ENCODE results near the gene ABCC1.
"Not testable (repeated sequence)": the region's sequence is repeated elsewhere in the genome, so short reads cannot be mapped to it uniquely, and the experiment has no call there.

The ABCC1 gene

DNA sequence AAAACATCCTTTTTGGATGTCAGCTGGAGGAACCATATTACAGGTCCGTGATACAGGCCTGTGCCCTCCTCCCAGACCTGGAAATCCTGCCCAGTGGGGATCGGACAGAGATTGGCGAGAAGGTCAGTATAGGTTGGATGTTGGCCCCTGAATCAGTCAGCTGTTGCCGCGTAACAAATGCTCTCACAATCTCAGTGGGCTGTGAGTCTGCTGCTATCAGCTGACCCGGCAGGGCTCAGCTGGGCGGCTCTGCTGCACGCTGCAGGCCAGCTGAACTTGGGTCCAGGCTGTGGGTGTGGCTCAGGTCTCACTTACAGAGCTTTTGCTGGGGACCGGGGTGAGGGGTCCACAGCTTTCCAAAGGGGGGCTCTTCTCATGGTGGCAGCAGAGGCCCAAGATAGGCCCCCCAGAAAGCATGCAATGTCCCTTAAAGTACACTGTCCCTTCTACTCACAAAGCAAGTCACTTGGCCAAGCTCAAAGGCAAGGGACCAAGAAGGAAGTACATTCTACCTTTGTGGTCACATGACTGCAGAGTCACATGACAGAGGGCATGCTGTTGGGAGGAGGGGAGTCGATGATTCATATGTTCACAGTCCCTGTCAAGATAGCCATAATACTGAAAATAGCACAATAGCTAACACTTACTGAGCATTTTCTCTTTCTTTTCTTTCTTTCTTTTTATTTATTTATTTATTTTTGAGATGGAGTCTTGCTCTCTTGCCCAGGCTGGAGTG lies 134.2 kb downstream of the ABCC1 start:
- DNase-seq (ENCODE audit: low spot score): no peak

DNA sequence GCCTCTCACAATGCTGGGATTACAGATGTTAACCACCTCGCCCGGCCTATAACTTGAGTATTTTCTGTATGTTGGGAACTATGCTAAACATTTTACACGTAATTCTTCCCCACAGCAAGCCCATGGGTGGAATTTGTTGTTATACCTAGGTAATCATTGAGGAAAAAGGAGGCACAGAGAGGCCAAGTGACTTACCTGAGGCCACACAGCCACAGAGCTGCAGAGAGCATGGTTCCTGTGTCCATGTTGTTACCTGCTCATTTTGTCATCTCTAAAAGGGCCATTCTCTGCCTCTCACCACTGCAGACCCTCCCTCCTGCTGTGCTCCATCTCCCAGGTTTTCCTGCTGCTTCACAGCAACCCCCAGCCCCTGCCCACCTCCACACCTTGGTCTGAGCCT lies 135.5 kb downstream of the ABCC1 start:
- DNase-seq (ENCODE audit: low spot score): no peak

DNA sequence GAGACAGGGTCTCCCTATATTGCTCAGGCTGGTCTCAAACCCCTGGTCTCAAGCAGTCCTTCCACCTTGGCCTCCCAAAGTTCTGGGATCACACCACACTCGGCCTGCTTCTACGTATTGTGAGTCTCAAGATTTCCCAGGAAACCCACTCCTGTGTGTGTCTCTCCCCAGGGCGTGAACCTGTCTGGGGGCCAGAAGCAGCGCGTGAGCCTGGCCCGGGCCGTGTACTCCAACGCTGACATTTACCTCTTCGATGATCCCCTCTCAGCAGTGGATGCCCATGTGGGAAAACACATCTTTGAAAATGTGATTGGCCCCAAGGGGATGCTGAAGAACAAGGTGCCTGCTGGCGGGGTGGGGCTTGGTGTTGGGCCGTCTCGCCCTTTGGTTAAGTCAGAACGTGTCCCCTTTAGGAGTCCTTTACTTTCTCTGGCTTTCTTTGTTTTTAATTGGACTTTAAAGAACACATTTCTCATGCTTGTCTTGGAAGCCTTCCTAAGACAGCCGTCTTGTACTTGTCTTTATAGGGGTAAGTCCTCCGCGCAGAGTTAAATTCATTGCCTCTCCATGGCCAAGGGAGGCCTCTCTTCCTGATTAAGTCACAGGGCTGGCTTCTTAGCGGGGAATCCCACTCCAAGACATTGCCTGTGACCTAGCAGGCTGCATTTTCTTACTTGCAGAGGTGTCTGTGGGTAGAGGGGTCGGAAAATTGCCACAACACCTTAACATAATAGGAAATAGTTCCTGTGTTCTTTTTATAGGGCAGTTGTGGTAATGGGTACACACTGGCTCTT lies 137.4 kb downstream of the ABCC1 start:
- no peak for DNase-seq (ENCODE audit: low spot score)

DNA sequence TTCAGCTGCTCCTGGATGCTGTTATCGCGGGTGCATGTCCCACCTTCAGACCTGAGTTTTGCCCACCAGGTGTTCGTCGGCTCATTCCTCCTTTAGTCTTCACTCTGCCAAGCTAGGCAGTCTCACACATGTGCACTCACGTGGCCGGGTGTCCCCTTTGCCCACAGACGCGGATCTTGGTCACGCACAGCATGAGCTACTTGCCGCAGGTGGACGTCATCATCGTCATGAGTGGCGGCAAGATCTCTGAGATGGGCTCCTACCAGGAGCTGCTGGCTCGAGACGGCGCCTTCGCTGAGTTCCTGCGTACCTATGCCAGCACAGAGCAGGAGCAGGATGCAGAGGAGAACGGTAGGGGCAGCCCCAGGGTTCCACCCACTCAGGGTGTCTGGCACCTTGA lies 140.8 kb downstream of the ABCC1 start:
- no peak for DNase-seq (ENCODE audit: low spot score)

DNA sequence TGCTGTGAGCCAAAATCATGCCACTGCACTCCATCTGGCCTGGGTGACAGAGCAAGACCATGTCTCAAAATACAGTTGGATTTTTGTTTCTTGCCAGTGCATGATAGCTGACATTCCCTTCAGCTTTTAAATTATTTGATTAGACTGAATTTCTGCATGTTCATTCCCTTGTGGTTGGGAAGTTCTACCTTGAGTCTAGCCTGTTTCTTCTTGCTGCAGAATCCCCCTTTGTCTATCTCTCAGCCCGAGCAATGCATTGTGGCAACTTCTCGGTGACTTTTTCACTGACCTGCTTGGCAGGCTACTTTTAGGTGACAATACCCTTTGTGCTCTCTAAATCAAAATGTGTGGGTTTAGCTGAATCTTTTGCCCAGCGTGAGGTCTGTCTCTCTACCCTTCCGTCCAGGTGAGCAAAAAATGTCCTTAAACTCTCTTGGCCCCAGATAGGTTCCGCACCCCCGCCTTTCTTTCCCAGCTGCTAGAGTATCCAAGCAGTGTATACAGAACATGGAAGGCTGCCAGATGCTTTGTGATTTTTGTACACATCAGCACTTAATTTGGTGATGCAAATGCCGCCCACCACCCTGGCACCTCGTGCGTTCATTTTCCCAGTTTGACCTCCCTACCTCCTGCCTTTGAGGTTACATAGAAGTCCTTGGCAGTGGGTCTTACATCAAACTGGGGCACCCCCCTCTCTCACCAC lies 143.7 kb downstream of the ABCC1 start:
- no peak for DNase-seq (ENCODE audit: low spot score)

DNA sequence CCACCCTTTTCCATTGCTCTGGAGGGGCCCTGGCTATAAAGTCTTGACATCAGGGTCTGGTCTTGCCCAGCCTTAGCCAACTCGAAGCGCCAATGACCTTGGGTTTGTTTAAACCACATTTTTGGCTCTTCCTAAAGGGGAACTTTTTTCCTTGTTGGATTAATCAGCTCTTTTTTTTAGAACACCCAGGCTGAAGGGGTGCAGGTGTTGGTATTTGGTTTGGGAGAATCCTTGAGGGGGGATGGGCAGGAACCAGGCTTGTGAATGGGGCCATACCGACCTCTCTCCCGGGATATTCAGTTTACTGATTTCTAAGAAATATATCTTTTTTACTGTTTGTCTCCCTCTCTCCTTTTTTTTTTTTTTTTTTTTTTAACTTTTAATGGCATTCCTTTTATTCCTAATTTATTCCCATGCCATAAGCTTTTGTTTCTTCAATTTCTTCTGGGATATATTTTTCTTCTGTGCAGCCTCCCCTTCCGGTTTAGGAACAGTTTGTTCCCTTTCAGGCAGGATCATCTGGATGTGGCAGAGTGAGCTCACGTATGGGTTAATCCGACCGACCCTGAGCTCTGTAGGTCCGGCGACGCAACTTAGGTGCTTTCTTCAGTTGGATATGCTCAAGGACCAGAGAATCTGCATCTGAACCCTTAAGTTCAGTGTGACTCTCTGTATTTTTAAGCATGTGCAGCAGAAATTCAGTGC lies 144.4 kb downstream of the ABCC1 start:
- no peak for DNase-seq (ENCODE audit: low spot score)

DNA sequence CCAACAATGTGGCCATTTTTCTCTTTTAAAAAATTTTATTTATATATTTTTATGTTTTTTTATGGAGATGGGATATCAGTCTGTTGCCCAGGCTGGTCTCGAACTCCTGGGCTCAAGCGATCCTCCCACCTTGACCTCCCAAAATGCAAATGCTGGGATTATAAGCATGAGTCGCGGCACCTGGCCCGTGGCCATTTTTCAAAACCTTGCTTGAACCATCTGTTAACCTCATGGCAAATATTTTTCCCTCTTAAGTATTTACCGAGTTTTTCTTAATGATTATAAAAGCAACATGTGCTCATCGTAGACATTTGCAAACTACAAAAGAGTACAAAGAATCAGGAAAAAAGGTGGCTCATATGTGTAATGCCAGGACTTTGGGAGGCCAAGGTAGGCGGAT lies 146.2 kb downstream of the ABCC1 start:
- DNase-seq (ENCODE audit: low spot score): no peak

DNA sequence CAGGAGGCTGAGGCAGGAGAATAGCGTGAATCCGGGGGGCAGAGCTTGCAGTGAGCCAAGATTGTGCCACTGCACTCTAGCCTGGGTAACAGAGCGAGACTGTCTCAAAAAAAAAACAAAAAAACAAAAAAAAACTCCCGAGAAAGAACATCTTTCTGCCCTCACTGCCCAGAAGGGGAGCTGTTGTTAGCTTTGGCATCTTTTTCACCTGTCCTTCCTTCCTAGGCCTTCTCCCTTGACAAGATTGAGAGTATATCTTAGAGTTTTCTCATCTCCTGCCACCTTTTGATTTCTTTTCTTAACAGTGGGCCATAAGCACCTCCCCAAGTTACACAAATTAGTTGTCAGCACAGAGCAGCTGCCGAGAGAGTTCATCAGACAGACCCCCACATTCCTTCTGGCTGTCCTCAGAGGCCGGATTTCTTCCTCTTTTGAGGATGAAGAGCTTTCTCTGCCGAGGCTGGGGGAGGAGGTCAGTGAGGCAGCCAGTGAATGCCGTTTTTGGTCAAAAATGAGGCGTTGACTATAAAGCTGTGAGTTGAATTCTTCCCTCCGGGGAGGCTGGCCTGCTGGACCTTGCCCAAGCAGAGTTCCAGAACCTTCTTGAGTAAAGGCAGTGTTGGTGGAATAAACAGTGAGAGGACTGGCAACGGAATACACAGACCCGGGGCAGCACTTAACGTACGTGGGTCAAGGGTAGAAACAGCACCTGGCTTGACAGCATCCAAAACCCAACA lies 146.9 kb downstream of the ABCC1 start:
- DNase-seq (ENCODE audit: low spot score): peak; percentile 27

DNA sequence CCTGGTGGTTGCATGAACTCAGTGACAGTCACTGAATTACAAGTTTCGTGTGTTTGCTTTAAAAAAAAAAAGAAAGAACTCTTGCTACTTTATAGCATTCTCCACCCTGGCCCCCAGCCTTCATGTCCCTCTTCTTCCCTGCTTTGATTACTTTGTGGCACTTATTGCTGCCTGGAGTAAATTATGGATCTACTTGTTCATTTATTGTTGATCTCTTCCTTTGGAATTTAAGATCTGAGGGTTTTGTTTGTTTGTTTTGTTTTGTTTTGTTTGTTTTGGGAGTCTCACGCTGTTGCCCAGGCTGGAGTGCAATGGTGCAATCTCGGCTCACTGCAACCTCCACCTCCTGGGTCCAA lies 147.4 kb downstream of the ABCC1 start:
- no peak for DNase-seq (ENCODE audit: low spot score)

DNA sequence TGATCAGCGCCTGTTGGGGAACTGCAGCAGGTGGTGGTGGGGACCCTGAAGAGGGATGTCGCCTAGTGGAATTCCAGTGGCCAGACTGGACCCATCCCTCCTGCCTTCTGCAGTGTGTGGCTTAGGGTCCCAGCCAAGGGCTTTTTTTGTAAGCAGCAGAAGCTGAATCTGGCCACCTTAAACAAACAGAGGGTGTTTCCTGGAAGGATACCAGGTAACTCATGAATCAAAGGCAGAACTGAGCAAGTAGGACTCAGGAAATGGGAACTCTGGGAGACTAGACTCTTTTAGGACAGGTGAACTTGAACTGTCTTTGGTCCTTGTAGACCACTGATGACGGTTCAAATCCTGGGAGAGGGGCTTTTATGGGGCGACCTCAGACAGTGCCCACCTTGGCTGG lies 149.9 kb downstream of the ABCC1 start:
- no peak for DNase-seq (ENCODE audit: low spot score)

DNA sequence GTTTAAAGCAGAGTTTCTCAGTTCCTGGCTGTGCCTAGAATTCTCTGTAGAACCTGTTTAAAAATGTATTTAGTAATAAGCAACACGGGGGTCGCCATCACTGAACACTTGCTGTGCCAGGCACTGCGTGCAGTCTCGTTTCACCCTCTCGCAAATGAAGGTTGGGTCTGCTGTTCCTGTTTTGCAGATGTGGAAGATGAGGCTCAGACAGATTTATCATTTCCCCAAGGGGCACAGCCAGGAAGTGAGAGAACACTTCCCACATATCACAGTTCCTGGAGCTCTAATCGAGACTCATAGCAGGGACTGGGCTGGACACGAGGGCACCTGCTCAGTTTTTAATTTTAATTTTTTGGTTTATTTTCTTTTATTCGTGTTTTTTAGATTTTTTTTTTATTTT lies 151.2 kb downstream of the ABCC1 start:
- no peak for DNase-seq (ENCODE audit: low spot score)

DNA sequence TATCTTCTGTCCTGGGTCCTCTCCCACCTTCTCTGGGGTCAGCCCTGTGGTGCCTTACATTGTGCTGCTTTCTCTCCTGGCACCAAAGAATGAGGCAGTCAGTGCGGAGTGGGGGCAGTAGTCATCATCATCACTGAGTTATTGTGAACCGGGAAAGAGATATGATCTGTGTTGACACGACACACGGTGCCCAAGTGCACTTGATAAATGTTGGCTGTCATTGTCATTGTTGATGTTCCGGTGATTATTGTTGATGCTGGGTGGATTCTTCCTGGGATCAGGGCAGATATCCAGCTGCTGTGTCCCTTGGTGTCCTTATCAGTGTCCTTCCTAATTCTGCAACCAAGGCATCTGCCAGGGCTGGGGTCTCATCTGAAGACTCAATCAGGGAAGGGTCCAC lies 152.2 kb downstream of the ABCC1 start:
- no peak for DNase-seq (ENCODE audit: low spot score)

DNA sequence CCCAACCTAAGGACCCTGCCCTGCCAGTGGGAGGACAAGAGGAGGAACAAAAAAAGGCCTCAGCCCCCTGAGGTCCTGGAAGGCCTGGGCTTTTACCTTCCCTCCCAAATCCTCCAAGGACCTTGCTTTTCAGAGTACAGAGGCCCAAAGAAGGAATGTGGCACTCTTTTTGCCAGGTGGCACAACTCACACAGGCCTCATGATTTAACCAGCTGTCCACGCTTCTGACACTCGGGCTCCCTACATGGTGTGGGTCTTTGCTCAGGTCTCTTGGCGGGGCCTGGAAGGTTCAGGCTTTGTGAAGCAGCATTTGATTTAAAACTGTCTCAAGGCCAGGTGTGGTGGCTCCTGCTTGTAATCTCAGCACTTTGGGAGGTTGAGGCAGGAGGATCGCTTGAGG lies 153.3 kb downstream of the ABCC1 start:
- DNase-seq (ENCODE audit: low spot score): no peak

DNA sequence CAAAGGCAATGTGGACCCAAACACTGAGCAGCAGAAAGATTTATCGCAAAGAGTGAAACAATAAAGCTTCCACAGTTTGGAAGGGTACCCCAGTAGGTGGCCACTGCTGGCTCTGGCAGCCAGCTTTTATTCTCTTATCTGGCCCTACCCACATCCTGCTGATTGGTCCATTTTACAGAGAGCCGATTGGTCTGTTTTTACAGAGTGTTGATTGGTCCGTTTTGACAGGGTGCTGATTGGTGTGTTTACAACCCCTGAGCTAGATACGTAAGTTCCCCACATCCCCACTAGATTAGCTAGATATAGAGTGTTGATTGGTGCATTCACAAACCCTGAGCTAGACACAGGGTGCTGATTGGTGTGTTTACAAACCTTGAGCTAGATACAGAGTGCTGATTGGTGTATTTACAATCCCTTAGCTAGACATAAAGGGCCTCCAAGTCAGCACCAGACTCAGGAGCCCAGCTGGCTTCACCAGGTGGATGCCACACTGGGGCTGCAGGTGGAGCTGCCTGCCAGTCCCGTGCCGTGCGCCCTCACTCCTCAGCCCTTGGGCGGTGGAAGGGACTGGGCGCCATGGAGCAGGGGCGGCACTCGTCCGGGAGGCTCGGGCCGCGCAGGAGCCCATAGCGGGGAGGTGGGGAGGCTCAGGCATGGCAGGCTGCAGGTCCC lies 154.9 kb downstream of the ABCC1 start:
- DNase-seq (ENCODE audit: low spot score): not testable (repeated sequence)

DNA sequence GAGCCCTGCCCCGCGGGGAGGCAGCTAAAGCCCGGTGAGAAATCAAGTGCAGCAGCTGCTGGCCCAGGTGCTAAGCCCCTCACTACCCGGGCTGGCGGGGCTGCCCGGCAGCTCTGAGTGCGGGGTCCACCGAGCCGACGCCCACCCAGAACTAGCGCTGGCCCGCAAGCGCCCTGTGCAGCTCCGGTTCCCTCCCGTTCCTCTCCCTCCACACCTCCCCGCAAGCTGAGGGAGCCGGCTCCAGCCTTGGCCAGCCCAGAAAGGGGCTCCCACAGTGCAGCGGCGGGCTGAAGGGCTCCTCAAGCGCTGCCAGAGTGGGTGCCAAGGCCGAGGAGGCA lies 155.4 kb downstream of the ABCC1 start:
- DNase-seq (ENCODE audit: low spot score): not testable (repeated sequence)

DNA sequence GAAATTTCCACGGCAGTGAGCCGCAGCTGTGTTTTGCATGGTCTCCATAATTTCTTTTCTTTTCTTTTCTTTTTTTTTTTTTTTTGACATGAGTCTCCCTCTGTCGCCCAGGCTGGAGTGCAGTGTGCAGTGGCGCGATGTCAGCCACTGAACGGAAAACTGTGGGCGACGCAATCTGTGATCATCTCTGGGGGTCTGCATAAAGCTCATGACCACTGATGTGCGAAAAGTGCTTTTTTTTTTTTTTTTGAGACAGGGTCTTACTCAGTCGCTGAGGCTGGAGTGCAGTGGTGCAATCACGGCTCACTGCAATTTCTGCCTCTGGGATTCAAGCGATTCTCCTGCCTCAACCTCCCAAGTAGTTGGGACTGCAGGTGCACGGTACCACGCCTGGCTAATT lies 156.2 kb downstream of the ABCC1 start:
- DNase-seq (ENCODE audit: low spot score): no peak

DNA sequence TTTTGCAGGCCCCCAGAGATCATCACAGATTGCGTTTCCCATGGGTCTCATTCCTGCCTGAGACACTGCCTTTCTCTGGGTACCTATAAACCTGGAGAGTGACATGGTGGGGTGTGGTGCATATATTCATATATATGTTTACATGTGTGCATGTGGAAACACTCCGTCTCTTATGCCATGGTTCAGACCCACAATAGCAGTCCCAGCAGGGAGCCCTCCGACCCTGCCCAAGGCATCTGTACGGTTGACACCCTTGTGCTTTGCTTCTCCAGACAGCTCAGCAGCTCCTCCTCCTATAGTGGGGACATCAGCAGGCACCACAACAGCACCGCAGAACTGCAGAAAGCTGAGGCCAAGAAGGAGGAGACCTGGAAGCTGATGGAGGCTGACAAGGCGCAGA lies 157.1 kb downstream of the ABCC1 start:
- DNase-seq (ENCODE audit: low spot score): no peak

DNA sequence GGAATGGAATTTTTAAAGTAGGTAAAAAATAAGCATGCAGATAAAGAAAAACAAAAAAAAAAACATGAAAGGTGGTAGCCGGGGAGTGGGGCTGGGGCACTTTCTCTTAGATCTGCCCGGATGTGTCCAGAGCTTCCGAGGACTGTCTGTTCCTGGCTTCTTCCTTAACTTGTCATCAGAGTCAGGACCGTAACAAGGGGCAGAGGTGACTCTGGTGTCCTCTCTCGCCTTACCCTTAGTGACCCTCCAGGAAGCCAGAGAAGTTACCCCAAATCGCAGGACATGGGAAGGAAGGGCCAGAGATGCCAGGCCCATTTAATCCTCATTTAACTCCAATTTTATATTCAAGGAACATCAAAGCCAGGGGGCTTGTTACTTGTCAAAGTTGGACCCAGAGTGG lies 158.4 kb downstream of the ABCC1 start:
- DNase-seq (ENCODE audit: low spot score): no peak

DNA sequence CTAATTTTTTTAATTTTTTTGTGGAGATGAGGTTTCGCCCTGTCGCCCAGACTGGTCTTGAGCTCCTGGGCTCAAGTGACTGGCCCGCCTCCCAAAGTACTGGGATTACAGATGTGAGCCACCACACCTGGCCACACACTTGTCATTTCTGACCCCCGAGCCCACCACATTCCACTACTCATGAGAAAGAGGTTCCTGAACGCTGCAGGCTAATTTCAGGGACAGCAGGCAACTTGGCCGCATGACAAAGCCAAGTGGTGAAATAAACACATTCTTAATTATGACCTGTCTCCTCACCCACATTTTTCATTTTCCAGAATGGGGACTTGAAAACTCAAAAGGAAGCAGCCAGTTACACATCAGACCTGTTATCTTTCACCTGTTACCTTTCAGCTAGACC lies 159.3 kb downstream of the ABCC1 start:
- no peak for DNase-seq (ENCODE audit: low spot score)

DNA sequence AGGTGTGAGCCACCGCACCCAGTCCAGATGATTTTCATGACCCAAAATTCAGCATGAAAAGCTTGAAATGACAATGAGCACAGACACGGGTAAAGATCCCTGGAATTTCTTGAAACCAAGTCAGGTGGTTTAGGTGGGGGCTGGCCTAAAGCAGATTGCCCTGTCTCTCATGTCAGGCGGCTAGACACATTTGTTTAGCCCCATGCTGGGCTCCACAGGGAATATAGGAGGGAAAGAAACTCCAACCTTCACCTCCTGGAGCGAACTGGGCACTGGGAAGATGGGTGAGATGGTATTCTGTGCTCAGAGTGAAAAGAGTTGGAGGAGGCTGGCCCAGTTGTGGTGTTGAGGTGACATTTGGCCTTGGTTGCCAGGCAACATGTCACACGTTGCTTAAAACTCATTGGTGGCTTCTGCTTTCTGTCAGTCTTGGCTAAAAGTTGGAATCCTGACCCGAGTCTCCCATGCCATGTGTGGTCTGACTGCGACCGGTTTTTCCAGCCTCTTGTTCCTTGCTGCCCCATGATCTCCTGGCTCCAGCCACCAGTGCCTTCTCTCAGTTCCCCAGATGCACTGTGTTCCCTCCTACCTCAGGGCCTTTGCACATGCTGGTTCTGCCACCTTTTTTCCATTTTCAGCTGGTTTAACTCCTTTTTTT lies 160.2 kb downstream of the ABCC1 start:
- DNase-seq (ENCODE audit: low spot score): no peak

DNA sequence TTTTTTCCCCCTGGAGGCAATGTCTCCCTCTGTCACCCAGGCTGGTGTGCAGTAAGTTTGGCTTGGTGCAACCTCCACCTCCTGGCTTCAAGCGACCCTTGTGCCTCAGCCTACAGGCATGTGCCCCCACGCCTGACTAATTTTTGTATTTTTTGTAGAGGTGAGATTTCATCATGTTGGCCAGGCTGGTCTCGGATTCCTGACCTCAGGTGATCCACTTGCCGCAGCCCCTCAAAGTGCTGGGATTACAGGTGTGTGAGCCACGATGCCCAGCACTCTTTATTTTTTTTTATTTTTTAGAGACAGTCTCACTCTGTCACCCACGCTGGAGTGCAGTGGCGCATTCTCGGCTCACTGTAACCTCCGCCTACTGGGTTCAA lies 160.7 kb downstream of the ABCC1 start:
- no peak for DNase-seq (ENCODE audit: low spot score)
